Measurements from ENCODE around the gene C2CD2.

Gene C2CD2

GRCh38 chr21:41914358-41914757 is 39.5 kb downstream of the C2CD2 start (continued):
- TF ChIP-seq CSRNP3 (CRISPR knock-in tag; IDR thresholded peaks at IDR 0.05): no peak
- no peak for TF ChIP-seq ZFP3 (CRISPR knock-in tag; IDR thresholded peaks at IDR 0.05)
- TF ChIP-seq ZNF8 (CRISPR knock-in tag; IDR thresholded peaks at IDR 0.05): no peak
- no peak for TF ChIP-seq CREB5 (CRISPR knock-in tag; IDR thresholded peaks at IDR 0.05; ENCODE audit: low read depth)

GRCh38 chr21:41913230-41913629 is 40.6 kb downstream of the C2CD2 start:
- no peak for ATAC-seq
- TF ChIP-seq CREB5 (CRISPR knock-in tag; IDR thresholded peaks at IDR 0.05; ENCODE audit: low read depth): no peak
- no peak for TF ChIP-seq PPARA (CRISPR knock-in tag; IDR thresholded peaks at IDR 0.05; ENCODE audit: borderline replicate concordance)
- TF ChIP-seq OSR1 (CRISPR knock-in tag; IDR thresholded peaks at IDR 0.05): no peak
- TF ChIP-seq TOX (CRISPR knock-in tag; IDR thresholded peaks at IDR 0.05; ENCODE audit: borderline replicate concordance): no peak
- TF ChIP-seq PATZ1 (CRISPR knock-in tag; IDR thresholded peaks at IDR 0.05; ENCODE audit: borderline replicate concordance): no peak
- TF ChIP-seq ZFP3 (CRISPR knock-in tag; IDR thresholded peaks at IDR 0.05): no peak
- TF ChIP-seq ZFP30 (CRISPR knock-in tag; IDR thresholded peaks at IDR 0.05): no peak

- TF ChIP-seq SNAI2 (CRISPR knock-in tag; IDR thresholded peaks at IDR 0.05) (no peak), ZNF565 (CRISPR knock-in tag; conservative IDR thresholded peaks at IDR 0.05; ENCODE audit: low read depth) (no peak), TCF4 (CRISPR knock-in tag; IDR thresholded peaks at IDR 0.05; ENCODE audit: borderline replicate concordance) (no peak), TOX (CRISPR knock-in tag; IDR thresholded peaks at IDR 0.05; ENCODE audit: borderline replicate concordance) (no peak), PPARA (CRISPR knock-in tag; IDR thresholded peaks at IDR 0.05; ENCODE audit: borderline replicate concordance) (no peak), BACH2 (CRISPR knock-in tag; IDR thresholded peaks at IDR 0.05; ENCODE audit: borderline replicate concordance) (no peak), ZC3H10 (CRISPR knock-in tag; IDR thresholded peaks at IDR 0.05) (no peak), OSR1 (CRISPR knock-in tag; IDR thresholded peaks at IDR 0.05) (no peak), ZNF8 (CRISPR knock-in tag; IDR thresholded peaks at IDR 0.05) (no peak), TSHZ2 (CRISPR knock-in tag; IDR thresholded peaks at IDR 0.05) (no peak), CREB5 (CRISPR knock-in tag; IDR thresholded peaks at IDR 0.05; ENCODE audit: low read depth) (no peak), ISL1 (CRISPR knock-in tag; IDR thresholded peaks at IDR 0.05) (no peak), RARB (CRISPR knock-in tag; IDR thresholded peaks at IDR 0.05) (no peak), ZNF70 (CRISPR knock-in tag; IDR thresholded peaks at IDR 0.05) (no peak), ARNTL (CRISPR knock-in tag; IDR thresholded peaks at IDR 0.05; ENCODE audit: borderline replicate concordance, low read depth) (no peak), PATZ1 (CRISPR knock-in tag; IDR thresholded peaks at IDR 0.05; ENCODE audit: borderline replicate concordance) (no peak)
- no peak for ATAC-seq
These were observed 45.0 kb downstream of the C2CD2 start for GRCh38 chr21:41908829-41909228.

Data from SK-N-SH treated with all-trans-retinoic acid at 6 μM for 48 hours (cell line).